ENCODE results near the gene BMAL2. TPM values are rescaled to one million over a fixed set of nuclear protein-coding genes. Genes with fewer than 3 reads are reported as not detected.

BMAL2 gene
- total and polyA plus RNA-seq, 2 experiments from 2014 or later: 5.5 to 18.2 TPM

DNA sequence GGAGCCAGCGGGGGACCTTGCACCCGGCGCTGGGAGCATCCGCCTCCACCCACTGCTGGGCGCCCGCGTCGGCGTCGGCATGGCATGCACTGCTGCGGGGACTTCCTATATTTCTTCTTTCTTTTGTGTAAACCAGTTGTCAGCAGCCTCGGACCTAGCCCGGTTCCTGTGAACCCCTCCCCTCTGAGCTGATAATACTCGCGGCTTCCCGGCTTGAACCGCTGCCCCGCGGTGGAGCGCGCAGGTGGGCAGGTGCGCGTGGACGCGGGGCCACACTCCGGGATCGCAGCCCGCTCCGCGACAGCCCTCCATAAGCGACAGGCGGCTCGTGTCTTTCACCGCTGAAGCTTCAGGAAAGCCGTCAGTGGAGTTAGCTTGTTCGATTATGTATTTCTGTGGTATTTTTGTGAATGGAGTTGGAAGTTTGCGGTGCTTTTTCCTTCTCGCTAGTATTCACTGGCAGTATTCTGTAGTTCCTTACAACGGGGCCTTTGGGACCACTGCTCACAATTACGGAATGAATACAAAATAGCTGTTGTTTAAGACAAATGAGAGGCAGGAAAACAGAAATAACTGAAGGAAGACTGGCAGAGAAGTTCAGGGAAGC, 870 bp downstream of the BMAL2 start (continued):
- TF ChIP-seq REST (IDR thresholded peaks at IDR 0.05; ENCODE audit: unreplicated experiment) (no peak), ZNF114 (CRISPR knock-in tag; IDR thresholded peaks at IDR 0.05) (no peak)

DNA sequence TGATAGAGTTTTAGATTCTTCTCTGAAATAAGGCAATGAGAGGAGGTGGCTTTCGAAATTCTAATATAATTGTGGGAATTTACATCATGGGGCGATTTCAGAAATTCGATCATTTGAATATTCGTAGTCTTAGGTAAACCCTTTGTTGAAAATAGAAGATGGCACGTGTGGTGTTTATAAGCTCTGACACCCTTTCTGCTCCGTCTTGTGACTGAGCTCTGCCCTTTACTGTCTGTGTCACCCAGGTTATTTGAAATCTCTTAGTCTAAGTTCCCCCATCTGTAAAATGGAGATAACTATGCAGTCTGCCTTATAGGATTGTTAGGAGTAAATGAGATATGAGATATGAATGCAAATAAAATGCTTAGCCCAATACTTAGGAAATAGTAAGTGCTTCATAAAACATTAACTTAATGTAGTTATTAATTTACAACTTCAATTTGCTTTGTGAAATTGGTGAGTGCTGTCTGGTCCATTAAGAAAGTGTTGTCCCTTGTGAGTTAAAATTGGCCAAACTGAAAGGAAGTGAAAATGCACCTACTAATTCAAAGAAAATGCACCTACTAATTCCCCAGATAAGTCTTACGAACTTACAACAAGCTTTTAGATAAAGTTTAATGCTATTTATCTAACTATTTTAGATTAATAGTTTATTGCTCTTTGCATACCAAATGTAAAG, 1.5 kb downstream of the BMAL2 start:
- Mint-ChIP-seq H3K27ac (no peak overlapping the region), H3K27me3 (ENCODE audit: insufficient read depth, low read depth, poor library complexity) (peaks cover 25% of the 10 kb centered on the region), H3K9me3 (no peaks in the 10 kb centered on the region), H3K4me1 (peaks cover 36% of the 10 kb centered on the region), H3K36me3 (ENCODE audit: low read depth) (no peaks in the 10 kb centered on the region), H3K4me3 (peak overlapping the region; percentile 91)
- Histone ChIP-seq H3K4me1 (ENCODE audit: insufficient read depth) (peaks cover 29% of the 10 kb centered on the region), H3K27ac (ENCODE audit: low read depth) (no peak overlapping the region), H3F3A (replicated peaks; ENCODE audit: low read depth) (no peaks in the 10 kb centered on the region; the same call in 1 of the 2 replicates), H3K4me3 (peak overlapping the region; percentile 97), H3K4me2 (peak overlapping the region; percentile 99), H2AFZ (peak overlapping the region; percentile 95; the same call in 1 of the 2 replicates), H3K79me2 (replicated peaks; ENCODE audit: insufficient read depth) (peaks cover 41% of the 10 kb centered on the region), H4K20me1 (replicated peaks; ENCODE audit: insufficient read depth) (no peaks in the 10 kb centered on the region), H3K27me3 (ENCODE audit: insufficient read depth) (peaks cover 38% of the 10 kb centered on the region), H3K9me2 (ENCODE audit: insufficient read depth) (no peaks in the 10 kb centered on the region), H3K36me3 (ENCODE audit: insufficient read depth) (no peaks in the 10 kb centered on the region)
- no peak for ATAC-seq
- no peak for DNase-seq (ENCODE audit: low spot score)
- TF ChIP-seq JUNB (IDR thresholded peaks at IDR 0.05; ENCODE audit: unreplicated experiment) (no peak), REST (IDR thresholded peaks at IDR 0.05; ENCODE audit: unreplicated experiment) (no peak), POLR2AphosphoS5 (IDR thresholded peaks at IDR 0.05; ENCODE audit: low read depth) (no peak), STAT1 (IDR thresholded peaks at IDR 0.05; ENCODE audit: unreplicated experiment) (no peak), EZH2 (IDR thresholded peaks at IDR 0.05; ENCODE audit: low read depth, unreplicated experiment) (no peak), ZNF114 (CRISPR knock-in tag; IDR thresholded peaks at IDR 0.05) (no peak), EZH2phosphoT487 (IDR thresholded peaks at IDR 0.05; ENCODE audit: unreplicated experiment) (no peak), CTCF (conservative IDR thresholded peaks at IDR 0.05; ENCODE audit: low read depth in 2 of 2) (no peak), CREB1 (CRISPR knock-in tag; IDR thresholded peaks at IDR 0.05; ENCODE audit: low read depth) (no peak)
